CD14-positive monocyte (primary cell): Measurements from ENCODE around the gene ZBTB7C. TPM values are rescaled to one million over a fixed set of nuclear protein-coding genes. Genes with fewer than 3 reads are reported as not detected.

ENCODE experiments used
- DNase-seq, 3 donors: peaks; one replicate each; pipeline ENCODE4 v3.0.0-alpha.2; 2011 to 2022
- H2AFZ ChIP-seq: 2 replicates; pipeline ENCODE4 v1.6.0; 2012; ENCODE audit warnings: mild to moderate bottlenecking, low read depth, low read length, inconsistent platforms; ENCODE audit not compliant: insufficient read depth, poor library complexity, severe bottlenecking
- H3K27ac ChIP-seq, 2 donors: 1 replicate in 1 of 2; 2 replicates in 1 of 2; pipeline ENCODE4 v1.5.1; 2012 to 2013; ENCODE audit warnings: low read length in 2 of 2, control low read depth in 1 of 2, inconsistent platforms in 1 of 2, low read depth in 1 of 2, mild to moderate bottlenecking in 1 of 2
- H3K27me3 ChIP-seq, 2 donors: one replicate each; pipeline versions ENCODE4 v1.6.0 to v1.6.1; 2011 to 2013; ENCODE audit warnings: low read length in 2 of 2; ENCODE audit not compliant: control insufficient read depth in 2 of 2, insufficient read depth in 2 of 2
- H3K36me3 ChIP-seq, 2 donors: replicated peaks in 1 of 2; 1 replicate in 1 of 2; 2 replicates in 1 of 2; pipeline versions ENCODE4 v1.5.1 to v1.6.1; 2012 to 2013; ENCODE audit warnings: low read length in 2 of 2, control low read depth in 1 of 2, inconsistent platforms in 1 of 2, mild to moderate bottlenecking in 1 of 2; ENCODE audit not compliant: insufficient read depth in 2 of 2, control insufficient read depth in 1 of 2
- H3K4me1 ChIP-seq, 2 donors: 1 replicate in 1 of 2; 2 replicates in 1 of 2; pipeline versions ENCODE4 v1.5.1 to v1.6.1; 2012 to 2013; ENCODE audit warnings: low read length in 2 of 2, control low read depth in 1 of 2, inconsistent platforms in 1 of 2, mild to moderate bottlenecking in 1 of 2, moderate library complexity in 1 of 2; ENCODE audit not compliant: insufficient read depth in 2 of 2, control insufficient read depth in 1 of 2
- H3K4me2 ChIP-seq: replicated peaks from 2 replicates; pipeline ENCODE3; 2012; ENCODE audit warnings: low read length, moderate library complexity, mild to moderate bottlenecking; ENCODE audit not compliant: poor library complexity, severe bottlenecking; ENCODE audit errors: extremely low read depth
- H3K4me3 ChIP-seq, 3 experiments: fragments of 200-600 bp in 1 of 3; sonication (generic) in 1 of 3; replicated peaks in 1 of 3; 1 replicate in 2 of 3; 2 replicates in 1 of 3; pipeline ENCODE4 v1.5.1; 2011 to 2013; ENCODE audit warnings: low read length in 3 of 3, mild to moderate bottlenecking in 3 of 3, control low read depth in 2 of 3, low read depth in 2 of 3, inconsistent platforms in 1 of 3, moderate library complexity in 1 of 3
- H3K79me2 ChIP-seq: 2 replicates; pipeline ENCODE4 v1.6.0; 2012; ENCODE audit warnings: mild to moderate bottlenecking, control low read depth, inconsistent platforms, low read length, moderate library complexity; ENCODE audit not compliant: insufficient read depth
- H3K9ac ChIP-seq: 2 replicates; pipeline ENCODE4 v1.6.0; 2017; ENCODE audit warnings: low read length, mild to moderate bottlenecking; ENCODE audit not compliant: insufficient read depth, poor library complexity, severe bottlenecking
- H3K9me3 ChIP-seq, 2 donors: replicated peaks in 1 of 2; 1 replicate in 1 of 2; 2 replicates in 1 of 2; pipeline versions ENCODE4 v1.5.1 to v1.6.1; 2012 to 2013; ENCODE audit warnings: low read length in 2 of 2, control low read depth in 1 of 2; ENCODE audit not compliant: control insufficient read depth in 1 of 2, insufficient read depth in 1 of 2
- H4K20me1 ChIP-seq: 2 replicates; pipeline ENCODE4 v1.6.0; 2012; ENCODE audit warnings: mild to moderate bottlenecking, low read length, control low read depth, moderate library complexity; ENCODE audit not compliant: insufficient read depth
- H3K27ac Mint-ChIP-seq, 7 donors: one replicate each; pipeline ENCODE4 v1.8.0; 2020; ENCODE audit warnings: mild to moderate bottlenecking in 7 of 7, mixed read lengths in 7 of 7, moderate library complexity in 6 of 7, inconsistent platforms in 2 of 7
- H3K27me3 Mint-ChIP-seq, 3 donors: one replicate each; pipeline ENCODE4 v1.8.0; 2021 to 2022; ENCODE audit warnings: low read depth in 3 of 3, mild to moderate bottlenecking in 3 of 3, mixed read lengths in 3 of 3, moderate library complexity in 3 of 3, inconsistent platforms in 1 of 3
- H3K36me3 Mint-ChIP-seq, 2 donors: one replicate each; pipeline ENCODE4 v1.8.0; 2020; ENCODE audit warnings: mixed read lengths in 2 of 2, inconsistent platforms in 1 of 2, mild to moderate bottlenecking in 1 of 2
- H3K4me1 Mint-ChIP-seq: one replicate; pipeline ENCODE4 v1.8.0; 2020; ENCODE audit warnings: mild to moderate bottlenecking, mixed read lengths
- H3K4me3 Mint-ChIP-seq, 2 donors: one replicate each; pipeline ENCODE4 v1.8.0; 2020; ENCODE audit warnings: mild to moderate bottlenecking in 2 of 2, mixed read lengths in 2 of 2, moderate library complexity in 1 of 2
- H3K9me3 Mint-ChIP-seq, 7 donors: one replicate each; pipeline ENCODE4 v1.8.0; 2020 to 2022; ENCODE audit warnings: mixed read lengths in 7 of 7, mild to moderate bottlenecking in 6 of 7, moderate library complexity in 6 of 7, inconsistent platforms in 2 of 7
- CTCF ChIP-seq: fragments of 200-600 bp; IDR thresholded peaks from one replicate; pipeline ENCODE4 v1.8.0; 2022; ENCODE audit warnings: antibody characterized with exemption, mild to moderate bottlenecking
- WGBS: methylation state at CpG from one replicate; pipeline ENCODE4 v1.1.5; 2013; ENCODE audit warnings: missing lambda C conversion rate; ENCODE audit not compliant: insufficient coverage; 5-methylcytosine and 5-hydroxymethylcytosine counted together
- intact Hi-C, 2 donors: fragments of 100-400 bp; cut with micrococcal nuclease; formaldehyde crosslinking; loops; one replicate each; pipeline versions ENCODE4 v1.15.0 to v1.15.1; 2023
- polyA plus RNA-seq, 3 donors: library from polyadenylated mRNA; depleted of rRNA in 1 of 3; unstranded in 2 of 3; stranded (reverse) in 1 of 3; fragments of 300-500 nt in 2 of 3; fragments of >200 nt in 1 of 3; fragmentation: Illumina TruSeq in 2 of 3; gene quantifications; 1 replicate in 2 of 3; 2 replicates in 1 of 3; pipeline ENCODE4 v1.2.3, GENCODE V29; 2012 to 2021

Gene ZBTB7C
- polyA plus RNA-seq, 3 donors: 0.03 to 0.09 TPM; not detected in 1

- TF ChIP-seq CTCF: no peak
- Histone ChIP-seq H3K27me3 (no peaks in the 10 kb centered on the region), H3K4me1 (no peaks in the 10 kb centered on the region), H3K9me3 (no peaks in the 10 kb centered on the region), H3K9ac (no peak overlapping the region), H3K79me2 (no peaks in the 10 kb centered on the region), H3K4me2 (no peak overlapping the region), H3K4me3 (no peak overlapping the region), H3K36me3 (no peaks in the 10 kb centered on the region), H3K27ac (no peak overlapping the region), H2AFZ (no peak overlapping the region), H4K20me1 (no peaks in the 10 kb centered on the region)
- 90% methylated on average over 3 of the region's 8 CpGs for WGBS
- Mint-ChIP-seq H3K4me1 (no peaks in the 10 kb centered on the region), H3K27ac (no peak overlapping the region), H3K4me3 (no peak overlapping the region), H3K27me3 (peaks cover 5 to 12% (median 6%) of the 10 kb centered on the region in 3 donors), H3K9me3 (no peaks in the 10 kb centered on the region), H3K36me3 (no peaks in the 10 kb centered on the region)
- intact Hi-C loops: no loop called here
- no peak for DNase-seq
Measured at GRCh38 chr18:48340560-48340959, 68.6 kb downstream of the ZBTB7C start.

- Mint-ChIP-seq H3K4me3 (no peak overlapping the region), H3K27ac (no peak overlapping the region), H3K36me3 (no peaks in the 10 kb centered on the region), H3K9me3 (no peaks in the 10 kb centered on the region), H3K4me1 (no peaks in the 10 kb centered on the region), H3K27me3 (peaks cover 5 to 11% (median 6%) of the 10 kb centered on the region in 3 donors)
- no peaks in the 10 kb centered on the region for H3K27me3 ChIP-seq
- intact Hi-C loops: no loop called here
- H3K4me1 ChIP-seq: no peaks in the 10 kb centered on the region
- no peaks in the 10 kb centered on the region for H4K20me1 ChIP-seq
- no peaks in the 10 kb centered on the region for H3K9me3 ChIP-seq
- 100% methylated on average over 2 of the region's 4 CpGs for WGBS
- DNase-seq: no peak
- H3K4me2 ChIP-seq: no peak overlapping the region
- H3K79me2 ChIP-seq: no peaks in the 10 kb centered on the region
- no peak overlapping the region for H2AFZ ChIP-seq
- H3K9ac ChIP-seq: no peak overlapping the region
- H3K27ac ChIP-seq: no peak overlapping the region
- no peaks in the 10 kb centered on the region for H3K36me3 ChIP-seq
- TF ChIP-seq CTCF: no peak
- no peak overlapping the region for H3K4me3 ChIP-seq
Measured at GRCh38 chr18:48339692-48340091, 69.5 kb downstream of the ZBTB7C start.
